Measurements from ENCODE around the gene ARHGAP8.
"Not testable (repeated sequence)": the region's sequence is repeated elsewhere in the genome, so short reads cannot be mapped to it uniquely, and the experiment has no call there.

ARHGAP8 gene

DNA sequence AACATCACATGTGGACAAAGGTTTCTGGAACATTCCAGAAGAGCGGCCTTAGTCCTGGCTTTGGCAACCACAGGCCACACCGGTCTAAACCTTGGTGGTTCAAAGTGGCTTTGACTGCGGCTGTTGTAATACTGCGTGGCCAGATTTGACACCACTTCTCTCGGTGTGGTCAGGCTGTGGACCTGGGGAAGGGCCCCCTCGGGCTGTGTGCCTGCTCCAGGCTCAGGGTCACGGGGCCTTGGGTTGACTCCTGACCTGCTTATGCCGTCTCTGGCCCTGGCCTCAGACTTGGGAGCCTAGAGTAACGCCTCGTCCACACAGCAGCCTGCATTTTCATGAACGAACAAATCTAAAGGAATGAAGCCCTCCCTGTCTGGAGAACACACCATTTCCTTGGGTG is 139.4 kb downstream of the ARHGAP8 start:
- DNase-seq: no peak

- no peak for DNase-seq
Measured at GRCh38 chr22:44892243-44892642, 139.9 kb downstream of the ARHGAP8 start.

- DNase-seq: no peak
Measured at GRCh38 chr22:44892803-44893730, 140.7 kb downstream of the ARHGAP8 start.

- no peak for DNase-seq
Measured at GRCh38 chr22:44893731-44894080, 141.3 kb downstream of the ARHGAP8 start.

DNA sequence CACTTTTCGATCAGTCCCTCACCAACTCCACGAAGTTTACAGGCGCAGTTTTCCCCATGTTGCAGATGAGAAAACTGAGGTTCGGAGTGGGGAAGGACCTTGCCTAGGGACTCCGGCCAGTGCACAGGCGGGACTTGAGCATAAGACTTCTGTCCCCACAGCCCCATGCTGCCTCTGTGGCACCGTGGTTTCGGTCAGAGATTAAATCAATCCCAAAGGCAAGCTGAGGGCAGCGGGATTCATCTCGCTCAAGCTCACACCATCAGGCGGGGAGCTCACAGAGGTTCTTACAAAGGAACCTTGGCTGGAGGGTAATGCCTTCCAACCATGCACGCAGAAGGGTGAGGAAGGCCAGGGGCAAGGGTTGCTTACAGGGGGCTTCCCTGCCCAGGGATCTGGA is 141.9 kb downstream of the ARHGAP8 start:
- DNase-seq: no peak

GRCh38 chr22:44894782-44895181 is 142.4 kb downstream of the ARHGAP8 start:
- no peak for DNase-seq

DNA sequence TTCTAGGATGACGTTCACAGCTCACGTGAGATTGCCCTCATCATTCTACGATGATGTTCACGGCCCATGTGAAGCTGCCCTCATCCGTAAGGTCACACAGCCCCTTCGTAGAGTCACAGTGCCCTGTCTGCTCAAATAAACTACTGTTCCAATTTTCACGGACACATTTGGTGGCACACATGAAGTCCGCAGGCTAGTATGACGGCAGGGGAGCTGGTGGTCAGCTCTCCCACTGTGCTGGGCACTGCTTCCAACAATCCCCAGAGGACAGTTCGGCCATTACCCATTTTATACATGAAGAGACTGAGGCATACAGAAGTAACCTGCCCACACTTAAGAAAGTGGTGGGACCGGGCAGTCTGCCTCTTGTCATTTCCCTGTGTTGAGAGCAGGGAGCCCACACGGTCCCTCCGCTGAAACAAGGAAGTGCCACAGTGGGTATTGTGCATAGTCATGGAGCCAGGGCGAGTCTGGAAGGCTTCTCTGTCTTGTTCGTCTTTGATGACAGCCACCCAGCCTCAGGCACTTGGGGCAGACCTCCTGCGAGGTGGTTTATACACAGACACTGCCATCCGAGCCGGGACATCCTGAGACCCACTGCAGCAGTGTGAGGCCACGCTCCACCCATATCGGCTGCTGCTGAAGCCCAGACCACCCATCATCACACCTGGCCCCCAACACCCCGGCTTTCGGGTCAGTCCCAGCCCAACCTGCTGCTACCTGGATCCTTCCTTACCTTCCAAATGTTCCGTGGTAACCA is 143.1 kb downstream of the ARHGAP8 start:
- no peak for DNase-seq

DNA sequence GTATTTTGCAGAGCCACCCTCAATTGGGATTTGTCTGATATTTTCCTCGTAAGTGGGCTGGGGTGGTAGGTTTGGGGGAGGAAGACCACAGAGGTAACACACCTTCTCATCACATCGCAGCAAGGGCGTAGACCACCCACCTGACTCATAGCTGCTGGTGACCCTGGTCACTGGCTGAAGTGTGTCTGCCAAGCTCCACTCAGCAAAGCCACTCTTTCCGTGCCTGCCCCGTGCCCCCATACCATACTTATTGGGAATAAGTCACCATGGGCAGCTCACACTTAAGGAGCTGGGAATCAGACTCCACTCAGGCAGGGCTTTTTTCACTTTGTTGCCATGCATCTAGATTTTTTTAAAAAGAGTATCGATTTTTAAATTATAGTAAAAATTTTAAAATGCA is 145.9 kb downstream of the ARHGAP8 start:
- DNase-seq: no peak

DNA sequence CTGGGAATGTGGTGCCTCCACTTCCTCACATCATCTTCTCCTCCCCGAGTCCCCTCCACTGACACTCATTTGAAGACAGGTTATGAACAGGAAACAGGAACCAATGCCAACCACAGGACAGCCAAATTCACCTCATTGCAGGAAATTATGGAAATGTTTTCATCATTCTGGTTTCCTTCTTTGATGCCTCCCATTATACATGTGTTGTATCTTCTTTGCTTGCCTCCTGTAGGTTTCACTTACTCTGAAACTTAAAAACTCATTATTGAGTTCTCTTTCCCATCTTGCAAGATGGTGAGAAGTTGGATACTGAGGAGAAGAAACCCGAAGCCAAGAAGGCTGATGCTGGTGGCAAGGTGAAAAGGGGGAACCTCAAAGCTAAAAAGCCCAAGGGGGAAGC is 148.9 kb downstream of the ARHGAP8 start:
- no peak for DNase-seq

DNA sequence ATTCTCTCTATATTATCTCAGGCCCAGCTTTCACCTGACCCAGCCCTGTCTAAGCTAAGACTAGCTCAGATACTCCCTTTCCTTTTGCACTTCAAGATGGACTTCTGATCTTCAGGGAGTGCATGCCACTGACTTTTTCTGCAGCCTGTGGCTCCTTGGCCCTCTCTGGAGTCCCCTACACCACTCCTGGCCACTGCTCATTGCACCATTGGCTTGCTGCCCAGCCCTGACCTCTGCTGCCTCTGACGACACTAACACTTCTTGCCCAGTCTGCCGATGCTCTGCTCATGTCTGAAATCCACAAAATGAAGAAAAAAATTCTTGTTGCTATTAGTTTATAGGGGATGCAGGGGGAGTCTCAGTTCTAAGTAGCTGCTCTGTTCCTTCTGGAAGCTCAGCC is 150.8 kb downstream of the ARHGAP8 start:
- not testable (repeated sequence) for DNase-seq

DNA sequence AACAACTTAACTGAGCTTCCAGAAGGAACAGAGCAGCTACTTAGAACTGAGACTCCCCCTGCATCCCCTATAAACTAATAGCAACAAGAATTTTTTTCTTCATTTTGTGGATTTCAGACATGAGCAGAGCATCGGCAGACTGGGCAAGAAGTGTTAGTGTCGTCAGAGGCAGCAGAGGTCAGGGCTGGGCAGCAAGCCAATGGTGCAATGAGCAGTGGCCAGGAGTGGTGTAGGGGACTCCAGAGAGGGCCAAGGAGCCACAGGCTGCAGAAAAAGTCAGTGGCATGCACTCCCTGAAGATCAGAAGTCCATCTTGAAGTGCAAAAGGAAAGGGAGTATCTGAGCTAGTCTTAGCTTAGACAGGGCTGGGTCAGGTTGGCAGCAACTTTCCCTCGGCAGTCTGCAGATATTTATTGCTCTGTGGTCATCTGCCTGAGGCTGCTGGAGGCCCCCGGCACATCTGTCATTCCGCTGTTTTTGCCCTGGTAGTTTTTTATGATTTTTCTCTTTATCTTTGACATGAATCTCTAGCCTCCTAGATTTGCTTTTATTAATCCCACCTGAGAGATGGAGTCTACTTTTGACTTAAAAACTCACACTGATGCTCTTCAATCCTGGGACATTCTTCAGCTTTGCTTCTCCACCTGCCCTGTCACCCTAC is 152.2 kb downstream of the ARHGAP8 start:
- DNase-seq: not testable (repeated sequence)

GRCh38 chr22:44906248-44906936 is 154.0 kb downstream of the ARHGAP8 start:
- no peak for DNase-seq

DNA sequence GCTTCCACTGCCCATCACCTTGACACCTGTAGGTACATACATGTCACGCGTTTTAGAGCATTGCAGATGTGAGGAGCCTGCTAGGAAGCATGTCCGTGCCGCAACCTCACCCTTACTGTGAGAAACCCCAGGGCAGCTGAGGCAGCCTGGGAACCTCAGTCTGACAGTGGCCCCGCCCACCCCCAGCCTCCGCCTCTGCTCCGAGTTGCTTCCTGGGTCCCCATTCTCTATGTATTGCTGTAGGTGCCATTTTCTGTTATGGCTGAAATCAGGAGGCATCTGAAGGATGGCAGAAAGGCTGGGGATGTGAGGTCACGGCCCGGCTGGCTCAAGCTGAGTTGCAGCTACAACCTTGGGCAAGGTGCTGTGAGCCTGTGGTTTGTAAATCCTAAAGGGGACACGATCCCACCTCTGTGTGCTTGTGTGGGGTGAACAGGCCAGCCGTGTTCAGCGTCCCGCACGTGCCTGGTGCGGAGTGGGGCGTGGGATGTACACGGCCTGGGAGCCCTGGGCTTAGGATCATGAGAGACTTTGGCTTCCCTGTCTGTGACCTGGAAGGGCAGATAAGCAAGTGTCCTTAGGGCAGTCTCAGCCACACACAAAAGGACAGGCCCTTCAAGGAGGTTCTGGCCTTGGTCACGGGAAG is 154.7 kb downstream of the ARHGAP8 start:
- no peak for DNase-seq

GRCh38 chr22:44907765-44908737 is 155.7 kb downstream of the ARHGAP8 start:
- DNase-seq: no peak

GRCh38 chr22:44909241-44909640 is 156.9 kb downstream of the ARHGAP8 start:
- DNase-seq: no peak

Data from activated T-cell treated with anti-CD3 and anti-CD28 coated beads, Interleukin-2, amount 50 U/mL, for 1 hour (primary cell).